ENCODE results near the gene VWA2. TPM values are rescaled to one million over a fixed set of nuclear protein-coding genes. Genes with fewer than 3 reads are reported as not detected.

The VWA2 gene
- total RNA-seq, 1 experiment from 2014 or later: 1.6 TPM

GRCh38 chr10:114328874-114329273, 89.8 kb downstream of the VWA2 start:
- DNase-seq: no peak
- H3K4me3 Mint-ChIP-seq: no peak overlapping the region
- H3K27me3 Mint-ChIP-seq (ENCODE audit: low read depth): peaks cover 12% of the 10 kb centered on the region
- Histone ChIP-seq H3K9ac (ENCODE audit: extremely low read depth, insufficient read length, low read length) (no peak overlapping the region), H2BK15ac (ENCODE audit: low read depth, low read length) (no peak overlapping the region), H3K79me2 (ENCODE audit: insufficient read depth, low read length) (no peaks in the 10 kb centered on the region), H3K56ac (ENCODE audit: insufficient read length, low read depth, low read length) (no peak overlapping the region), H3K18ac (ENCODE audit: insufficient read length, low read depth, low read length) (no peak overlapping the region), H2BK12ac (ENCODE audit: insufficient read length, low read depth, low read length) (no peak overlapping the region), H2AFZ (ENCODE audit: low read length) (no peak overlapping the region), H3K79me1 (ENCODE audit: insufficient read depth, low read depth, low read length, poor library complexity, severe bottlenecking) (no peaks in the 10 kb centered on the region), H2BK5ac (ENCODE audit: insufficient read length, low read length) (no peak overlapping the region), H3K9me3 (ENCODE audit: control insufficient read depth, low read depth, low read length) (no peaks in the 10 kb centered on the region), H4K8ac (replicated peaks; ENCODE audit: insufficient read length, low read depth, low read length) (no peak overlapping the region), H2BK20ac (ENCODE audit: low read depth, low read length, poor library complexity, severe bottlenecking) (no peak overlapping the region), H3T11ph (ENCODE audit: low read length) (no peak overlapping the region), H3K27ac (ENCODE audit: insufficient read length, low read depth, low read length) (no peak overlapping the region), H2AK5ac (ENCODE audit: insufficient read length, low read length) (no peak overlapping the region), H4K91ac (ENCODE audit: insufficient read length, low read depth, low read length) (no peak overlapping the region), H3K14ac (ENCODE audit: insufficient read depth, low read length) (no peak overlapping the region; the same call in 1 of the 2 replicates), H3K4ac (ENCODE audit: low read depth, low read length) (no peak overlapping the region), H3K4me2 (ENCODE audit: insufficient read depth, insufficient read length, low read length) (no peak overlapping the region), H4K20me1 (ENCODE audit: control insufficient read depth, insufficient read depth, insufficient read length) (no peaks in the 10 kb centered on the region), H3K23me2 (ENCODE audit: insufficient read length, low read depth, low read length, poor library complexity, severe bottlenecking) (no peaks in the 10 kb centered on the region), H3K4me1 (ENCODE audit: insufficient read depth, low read length) (no peaks in the 10 kb centered on the region), H3K23ac (ENCODE audit: insufficient read length, low read depth, low read length) (no peak overlapping the region), H2BK120ac (ENCODE audit: low read depth, low read length, poor library complexity, severe bottlenecking) (no peak overlapping the region), H3K27me3 (ENCODE audit: insufficient read depth, low read length) (no peaks in the 10 kb centered on the region), H4K5ac (ENCODE audit: insufficient read length, low read depth, low read length) (no peak overlapping the region)
- H3K27ac Mint-ChIP-seq: peak overlapping the region in 1 of 3 experiments; percentile 93; a peak in 1 of 7 replicates
- peaks cover 3 to 4% of the 10 kb centered on the region in 2 experiments; a peak in 2 of 4 replicates for H3K4me1 Mint-ChIP-seq
- H3K36me3 Mint-ChIP-seq (ENCODE audit: insufficient read depth in 1 of 3, low read depth in 3 of 3): no peaks in the 10 kb centered on the region
- WGBS (ENCODE audit: extremely low coverage, insufficient read length, low lambda C conversion rate): no CpG with 5 or more reads among the region's 6 CpGs
- H3K9me3 Mint-ChIP-seq: no peaks in the 10 kb centered on the region
- TF ChIP-seq, protein P1, sequence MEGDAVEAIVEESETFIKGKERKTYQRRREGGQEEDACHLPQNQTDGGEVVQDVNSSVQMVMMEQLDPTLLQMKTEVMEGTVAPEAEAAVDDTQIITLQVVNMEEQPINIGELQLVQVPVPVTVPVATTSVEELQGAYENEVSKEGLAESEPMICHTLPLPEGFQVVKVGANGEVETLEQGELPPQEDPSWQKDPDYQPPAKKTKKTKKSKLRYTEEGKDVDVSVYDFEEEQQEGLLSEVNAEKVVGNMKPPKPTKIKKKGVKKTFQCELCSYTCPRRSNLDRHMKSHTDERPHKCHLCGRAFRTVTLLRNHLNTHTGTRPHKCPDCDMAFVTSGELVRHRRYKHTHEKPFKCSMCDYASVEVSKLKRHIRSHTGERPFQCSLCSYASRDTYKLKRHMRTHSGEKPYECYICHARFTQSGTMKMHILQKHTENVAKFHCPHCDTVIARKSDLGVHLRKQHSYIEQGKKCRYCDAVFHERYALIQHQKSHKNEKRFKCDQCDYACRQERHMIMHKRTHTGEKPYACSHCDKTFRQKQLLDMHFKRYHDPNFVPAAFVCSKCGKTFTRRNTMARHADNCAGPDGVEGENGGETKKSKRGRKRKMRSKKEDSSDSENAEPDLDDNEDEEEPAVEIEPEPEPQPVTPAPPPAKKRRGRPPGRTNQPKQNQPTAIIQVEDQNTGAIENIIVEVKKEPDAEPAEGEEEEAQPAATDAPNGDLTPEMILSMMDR (conservative IDR thresholded peaks at IDR 0.05): no peak
